Cortex of kidney (tissue), 1 donor: ENCODE data around the gene FAS.

ENCODE experiments used
- DNase-seq: peaks from one replicate; lab custom pipeline; 2025; lab: John Stamatoyannopoulos, UW

FAS gene

GRCh38 chr10:88971221-88972061 is 19.2 kb upstream of the FAS start:
- no peak for DNase-seq

- no peak for DNase-seq
Observed at GRCh38 chr10:88974012-88974411, 16.6 kb upstream of the FAS start.

GRCh38 chr10:88974446-88975376 is 15.9 kb upstream of the FAS start:
- DNase-seq = no peak

GRCh38 chr10:88975377-88975720 is 15.2 kb upstream of the FAS start:
- no peak for DNase-seq

GRCh38 chr10:88978463-88978862 is 12.1 kb upstream of the FAS start:
- DNase-seq = no peak

GRCh38 chr10:88979153-88979562 is 11.4 kb upstream of the FAS start:
- no peak for DNase-seq

- DNase-seq = no peak
Observed at GRCh38 chr10:88979603-88980002, 11.0 kb upstream of the FAS start.

GRCh38 chr10:88980247-88980646 is 10.4 kb upstream of the FAS start:
- no peak for DNase-seq

GRCh38 chr10:88980800-88981199 is 9.8 kb upstream of the FAS start:
- DNase-seq = no peak

GRCh38 chr10:88981435-88981834 is 9.2 kb upstream of the FAS start:
- no peak for DNase-seq

- no peak for DNase-seq
Observed at GRCh38 chr10:88982366-88982765, 8.2 kb upstream of the FAS start.

GRCh38 chr10:88983206-88983605 is 7.4 kb upstream of the FAS start:
- DNase-seq = no peak

- DNase-seq = no peak
Observed at GRCh38 chr10:88983939-88984338, 6.7 kb upstream of the FAS start.

GRCh38 chr10:88984525-88984924 is 6.1 kb upstream of the FAS start:
- no peak for DNase-seq

- no peak for DNase-seq
Observed at GRCh38 chr10:88986549-88987242, 3.9 kb upstream of the FAS start.

GRCh38 chr10:88987243-88987725 is 3.3 kb upstream of the FAS start:
- no peak for DNase-seq

GRCh38 chr10:88987840-88988239 is 2.8 kb upstream of the FAS start:
- no peak for DNase-seq

GRCh38 chr10:88989423-88989822 is 1.2 kb upstream of the FAS start:
- DNase-seq = no peak

GRCh38 chr10:88989824-88990383 is 694 bp upstream of the FAS start:
- DNase-seq = no peak

GRCh38 chr10:88991161-88991898 is 732 bp downstream of the FAS start:
- DNase-seq = no peak

GRCh38 chr10:88991899-88992320 is 1.3 kb downstream of the FAS start:
- DNase-seq = no peak
